NCI-H1105 treated with DMSO at 0.1 percent for 48 hours (cell line): ENCODE measurements around the gene CCDC7.
"Not testable (repeated sequence)": the region's sequence is repeated elsewhere in the genome, so short reads cannot be mapped to it uniquely, and the experiment has no call there.

Experiments
- DNase-seq: peaks from one replicate; lab custom pipeline; 2025; lab: John Stamatoyannopoulos, UW

Gene CCDC7

DNA sequence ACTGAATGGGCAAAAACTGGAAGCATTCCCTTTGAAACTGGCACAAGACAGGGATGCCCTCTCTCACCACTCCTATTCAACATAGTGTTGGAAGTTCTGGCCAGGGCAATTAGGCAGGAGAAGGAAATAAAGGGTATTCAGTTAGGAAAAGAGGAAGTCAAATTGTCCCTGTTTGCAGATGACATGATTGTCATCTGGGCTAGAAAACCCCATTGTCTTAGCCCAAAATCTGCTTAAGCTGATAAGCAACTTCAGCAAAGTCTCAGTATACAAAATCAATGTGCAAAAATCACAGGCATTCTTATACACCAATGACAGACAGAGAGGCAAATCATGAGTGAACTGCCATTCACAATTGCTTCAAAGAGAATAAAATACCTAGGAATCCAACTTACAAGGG is 116.8 kb downstream of the CCDC7 start:
- DNase-seq, result not testable (repeated sequence)

DNA sequence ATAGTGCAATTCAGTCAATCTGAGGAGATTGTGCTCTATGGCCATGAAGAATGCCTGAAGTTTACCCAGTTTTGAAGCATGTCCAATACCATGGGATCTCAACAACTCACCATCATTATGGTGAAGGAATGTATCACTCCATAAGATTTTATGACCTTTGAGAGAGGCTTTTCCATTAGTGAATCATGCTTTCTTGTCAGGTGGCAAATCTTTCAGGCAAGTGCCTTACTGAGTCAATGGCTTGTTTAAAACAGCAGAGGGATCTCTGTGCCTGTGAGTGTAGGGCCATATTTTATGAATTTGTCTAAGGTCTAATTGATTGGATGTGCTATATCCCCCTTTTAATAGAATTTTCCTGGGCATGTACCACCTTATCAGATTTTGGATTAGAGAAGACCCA is 131.5 kb downstream of the CCDC7 start:
- no peak for DNase-seq

DNA sequence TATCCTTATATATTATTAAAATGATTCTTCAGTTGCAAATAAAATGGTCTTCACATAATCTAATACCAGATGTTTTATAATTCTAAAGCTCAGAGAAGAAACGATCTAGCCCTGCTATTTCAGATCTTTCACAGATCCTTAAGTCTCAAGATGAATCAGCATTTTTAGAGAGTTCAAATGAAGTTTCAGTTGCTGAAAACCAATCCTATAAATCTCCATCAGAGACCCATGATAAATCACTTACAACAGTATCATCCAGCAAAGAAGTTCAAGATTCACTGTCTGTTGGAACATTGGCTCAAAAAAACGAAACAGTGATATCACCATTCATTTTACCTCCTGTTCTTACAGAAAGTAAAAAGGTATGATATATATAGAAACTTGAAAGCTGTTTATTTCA is 137.0 kb downstream of the CCDC7 start:
- no peak for DNase-seq

DNA sequence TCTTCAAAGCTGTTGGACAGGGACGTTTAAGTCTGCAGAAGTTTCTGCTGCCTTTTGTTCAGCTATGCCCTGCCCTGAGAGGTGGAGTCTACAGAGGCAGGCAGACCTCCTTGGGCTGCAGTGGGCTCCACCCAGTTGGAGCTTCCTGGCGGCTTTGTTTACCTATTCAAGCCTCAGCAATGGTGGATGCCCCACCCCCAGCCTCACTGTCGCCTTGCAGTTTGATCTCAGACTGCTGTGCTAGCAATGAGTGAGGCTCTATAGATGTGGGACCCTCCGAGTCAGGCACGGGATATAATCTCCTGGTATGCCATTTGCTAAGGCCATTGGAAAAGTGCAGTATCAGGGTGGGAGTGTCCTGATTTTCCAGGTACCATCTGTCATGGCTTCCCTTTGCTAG is 152.1 kb downstream of the CCDC7 start:
- not testable (repeated sequence) for DNase-seq

DNA sequence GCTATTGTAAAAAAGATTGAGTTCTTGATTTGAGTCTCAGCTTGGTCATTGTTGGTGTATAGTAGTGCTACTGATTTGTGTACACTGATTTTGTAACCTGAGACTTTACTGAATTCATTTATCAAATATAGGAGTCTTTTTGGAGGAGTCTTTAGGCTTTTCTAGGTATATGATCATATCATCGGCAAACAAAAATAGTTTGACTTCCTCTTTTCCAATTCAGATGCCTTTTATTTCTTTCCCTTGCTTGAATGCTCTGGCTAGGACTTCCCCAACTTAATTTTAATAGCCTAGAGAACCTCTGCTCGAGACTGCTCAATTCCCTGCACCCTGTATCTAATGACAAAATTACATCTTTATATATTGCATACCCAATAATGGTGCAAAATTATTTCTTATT is 154.4 kb downstream of the CCDC7 start:
- no peak for DNase-seq

DNA sequence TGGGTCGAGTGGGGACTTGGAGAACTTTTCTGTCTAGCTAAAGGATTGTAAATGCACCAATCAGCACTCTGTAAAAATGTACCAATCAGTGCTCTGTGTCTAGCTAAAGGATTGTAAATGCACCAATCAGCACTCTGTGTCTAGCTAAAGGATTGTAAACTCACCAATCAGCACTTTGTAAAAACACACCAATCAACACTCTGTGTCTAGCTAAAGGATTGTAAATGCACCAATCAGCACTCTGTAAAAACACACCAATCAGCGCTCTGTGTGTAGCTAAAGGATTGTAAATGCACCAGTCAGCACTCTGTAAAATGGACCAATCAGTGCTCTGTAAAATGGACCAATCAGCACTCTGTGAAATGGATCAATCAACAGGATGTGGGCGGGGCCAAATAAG is 155.6 kb downstream of the CCDC7 start:
- DNase-seq, result not testable (repeated sequence)

DNA sequence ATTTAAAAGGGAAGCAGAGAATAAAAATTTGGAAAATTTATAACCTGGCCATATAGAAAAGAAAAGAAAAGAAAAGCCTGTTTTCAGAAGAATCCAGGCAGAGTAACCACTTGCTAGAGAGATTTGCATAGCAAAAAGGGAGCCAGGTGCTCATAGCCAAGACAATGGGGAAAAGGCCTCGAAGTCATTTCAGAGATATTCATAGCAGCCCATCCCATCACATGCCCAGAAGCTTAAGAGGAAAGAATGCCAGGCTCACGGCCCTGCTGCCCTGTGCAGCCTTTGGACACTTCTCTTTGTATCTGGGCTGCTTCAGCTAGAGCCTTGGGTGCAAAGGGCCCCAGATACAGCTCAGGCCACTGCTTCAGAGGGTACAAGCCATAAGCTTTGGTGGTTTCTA is 159.8 kb downstream of the CCDC7 start:
- no peak for DNase-seq

DNA sequence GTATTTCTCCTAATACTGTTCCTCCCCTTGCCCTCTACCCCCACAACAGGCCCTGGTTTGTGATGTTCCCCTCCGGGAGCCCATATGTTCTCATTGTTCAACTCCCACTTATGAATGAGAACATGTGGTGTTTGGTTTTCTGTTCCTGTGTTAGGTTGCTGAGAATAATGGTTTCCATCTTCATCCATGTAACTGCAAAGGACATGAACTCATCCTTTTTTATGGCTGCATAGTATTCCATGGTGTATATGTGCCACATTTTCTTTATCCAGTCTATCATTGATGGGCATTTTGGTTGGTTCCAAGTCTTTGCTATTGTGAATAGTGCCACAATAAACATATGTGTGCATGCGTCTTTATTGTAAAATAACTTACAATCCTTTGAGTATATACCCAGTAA is 164.6 kb downstream of the CCDC7 start:
- not testable (repeated sequence) for DNase-seq

DNA sequence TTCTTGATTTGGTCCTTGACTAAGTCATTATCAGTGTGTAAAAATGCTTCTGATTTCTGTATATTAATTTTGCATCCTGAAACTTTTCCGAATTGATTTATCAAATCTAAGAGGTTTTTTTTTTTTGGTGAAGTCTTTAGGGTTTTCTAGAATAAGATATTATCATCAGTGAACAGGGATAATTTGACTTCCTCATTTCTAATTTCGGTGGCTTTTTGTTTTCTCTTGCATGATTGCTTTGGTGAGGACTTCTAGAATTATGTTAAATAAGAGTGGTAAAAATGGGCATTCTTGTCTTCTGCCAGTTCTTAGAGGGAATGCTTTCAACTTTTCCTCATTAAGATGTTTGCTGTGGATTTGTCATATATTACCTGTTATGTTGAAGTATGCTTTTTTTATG is 170.5 kb downstream of the CCDC7 start:
- no peak for DNase-seq

DNA sequence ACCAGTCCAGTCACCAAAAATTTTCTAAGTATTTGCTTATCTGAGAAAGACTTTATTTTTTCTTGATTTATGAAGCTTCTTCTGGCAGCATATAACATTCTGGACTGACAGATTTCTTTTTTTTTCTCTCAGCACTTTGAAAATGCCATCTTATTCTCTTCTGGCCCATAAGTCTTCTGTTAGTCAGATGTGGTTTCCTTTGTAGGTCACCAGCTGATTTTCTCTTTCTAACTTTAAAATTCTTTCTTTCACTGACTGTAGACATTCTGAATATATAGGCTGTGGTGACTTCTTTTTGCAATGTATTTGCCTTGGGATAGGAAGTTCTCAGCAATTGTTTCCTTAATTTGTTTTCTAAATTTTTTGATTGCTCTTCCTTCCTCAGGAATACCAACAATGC is 172.5 kb downstream of the CCDC7 start:
- no peak for DNase-seq

DNA sequence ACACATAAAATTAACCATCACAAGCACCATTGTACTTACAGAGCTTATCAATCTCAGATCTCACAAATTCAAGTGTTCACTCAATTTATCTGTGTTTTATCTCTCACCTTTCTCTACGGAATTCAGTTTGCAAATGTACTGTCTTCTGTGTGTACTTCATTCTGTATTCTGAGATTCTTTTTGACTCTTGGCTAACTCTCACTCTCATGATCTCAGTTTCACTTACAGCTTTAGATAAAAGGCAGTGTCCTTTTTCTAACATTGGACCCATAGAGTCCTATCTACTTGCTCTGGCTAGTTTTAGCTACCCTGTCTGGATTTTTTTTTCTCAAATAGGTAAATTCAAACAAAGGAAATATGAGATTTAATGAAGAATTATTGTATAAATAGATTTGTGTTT is 176.0 kb downstream of the CCDC7 start:
- no peak for DNase-seq

DNA sequence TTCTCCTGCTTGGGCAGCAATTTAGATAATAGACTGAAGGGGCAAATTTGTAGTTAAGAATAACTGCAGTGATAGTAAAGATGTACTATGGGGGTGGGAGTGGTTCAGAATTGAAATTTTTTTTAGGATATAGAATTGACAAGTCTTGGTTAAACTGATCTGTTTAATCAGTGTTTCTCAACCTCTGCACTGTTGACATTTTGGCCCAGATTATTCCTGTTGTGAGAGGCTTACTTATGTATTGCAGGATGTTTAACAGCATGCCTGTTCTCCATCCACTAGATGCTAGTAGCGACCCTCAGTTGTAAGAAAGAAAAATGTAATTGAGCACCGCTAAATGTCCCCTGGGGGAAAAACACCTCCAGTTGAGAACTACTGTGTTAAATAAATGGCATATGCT is 176.5 kb downstream of the CCDC7 start:
- no peak for DNase-seq

DNA sequence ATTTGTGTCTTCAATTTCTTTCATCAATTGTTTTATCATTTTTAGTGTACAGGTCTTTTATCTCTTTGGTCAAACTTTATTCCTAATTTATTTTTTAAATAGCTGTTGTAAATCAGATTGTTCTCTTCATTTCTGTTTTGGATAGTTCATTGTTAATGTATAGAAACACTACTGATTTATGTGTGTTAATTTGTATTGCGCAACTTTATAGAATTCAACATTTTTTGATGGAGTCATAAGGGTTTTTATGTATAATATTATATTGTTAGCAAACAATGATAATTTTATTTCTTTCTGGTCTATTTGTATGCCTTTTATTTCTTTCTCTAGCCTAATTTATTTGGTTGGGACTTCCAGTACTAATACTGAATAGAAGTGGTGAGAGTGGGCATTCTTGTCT is 181.2 kb downstream of the CCDC7 start:
- no peak for DNase-seq

DNA sequence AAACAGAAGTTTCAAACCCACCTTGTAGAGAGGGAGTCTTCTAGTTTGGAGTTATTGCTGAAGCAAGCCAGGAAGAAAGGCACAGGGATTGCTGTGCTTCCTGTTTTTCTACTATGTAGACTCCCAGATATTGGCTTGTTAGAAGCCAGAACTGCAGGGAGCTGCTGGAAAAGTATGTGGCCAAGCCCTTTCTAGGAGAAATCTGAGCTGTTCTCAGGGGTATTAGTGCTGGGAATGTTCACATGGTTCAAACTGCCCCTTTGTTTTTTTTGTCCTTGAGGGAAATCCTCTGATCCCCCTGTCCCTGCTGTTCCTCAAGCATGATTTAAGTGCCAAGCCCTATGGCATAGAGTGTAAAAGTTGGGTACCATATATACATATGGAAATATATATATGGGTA is 184.0 kb downstream of the CCDC7 start:
- DNase-seq, result no peak

DNA sequence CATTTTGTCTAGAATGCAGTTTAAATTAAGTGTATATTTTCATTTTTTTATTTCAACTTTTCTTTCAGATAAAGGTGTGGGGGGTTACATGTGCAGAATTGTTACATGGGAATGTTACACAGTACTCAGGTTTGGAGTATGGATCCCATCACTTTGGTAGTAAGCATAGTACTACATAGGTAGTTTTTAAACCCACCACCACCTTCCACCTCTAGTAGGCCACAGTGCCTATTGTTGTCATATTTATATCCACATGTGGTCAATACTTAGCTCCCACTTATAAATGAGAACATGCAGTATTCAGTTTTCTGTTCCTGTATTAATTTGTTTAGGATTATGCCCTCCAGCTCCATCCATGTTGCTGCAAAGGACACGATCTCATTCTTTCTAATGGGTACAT is 200.6 kb downstream of the CCDC7 start:
- DNase-seq, result no peak

DNA sequence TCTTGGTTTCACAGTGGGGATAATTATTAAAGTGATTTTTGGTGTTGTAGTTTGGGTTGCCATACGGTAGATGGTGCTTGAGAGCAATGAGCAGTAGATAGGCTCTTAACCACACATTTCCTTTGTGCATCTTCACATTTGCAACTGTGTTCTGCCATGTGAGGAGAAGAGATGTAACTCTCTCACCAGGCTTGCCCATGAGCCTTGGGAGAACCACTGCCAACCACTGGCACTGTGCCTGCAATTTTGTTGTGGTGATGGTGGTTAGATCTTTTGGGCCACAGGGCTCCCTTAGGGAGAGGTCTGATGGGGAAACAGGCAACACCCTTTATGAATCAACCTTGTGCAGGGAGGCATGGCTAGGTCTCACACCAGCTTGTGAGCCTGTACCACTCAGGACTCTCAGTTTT is 204.3 kb downstream of the CCDC7 start:
- DNase-seq, result no peak

DNA sequence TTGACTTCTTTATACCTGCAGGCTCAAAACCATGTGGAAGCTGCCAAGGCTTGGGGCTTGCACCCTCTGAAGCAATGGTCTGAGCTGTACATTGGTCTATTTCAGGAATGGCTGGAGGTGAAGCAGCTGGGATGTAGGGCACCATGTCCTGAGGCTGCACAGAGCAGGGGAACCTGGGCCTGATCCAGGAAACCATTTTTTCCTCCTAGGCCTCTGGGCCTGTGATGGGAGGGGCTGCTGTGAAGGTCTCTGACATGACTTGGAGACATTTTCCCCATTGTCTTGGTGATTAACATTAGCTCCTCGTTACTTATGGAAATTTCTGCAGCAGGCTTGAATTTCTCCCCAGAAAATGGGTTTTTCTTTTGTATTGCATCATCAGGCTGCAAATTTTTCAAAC is 211.5 kb downstream of the CCDC7 start:
- not testable (repeated sequence) for DNase-seq

DNA sequence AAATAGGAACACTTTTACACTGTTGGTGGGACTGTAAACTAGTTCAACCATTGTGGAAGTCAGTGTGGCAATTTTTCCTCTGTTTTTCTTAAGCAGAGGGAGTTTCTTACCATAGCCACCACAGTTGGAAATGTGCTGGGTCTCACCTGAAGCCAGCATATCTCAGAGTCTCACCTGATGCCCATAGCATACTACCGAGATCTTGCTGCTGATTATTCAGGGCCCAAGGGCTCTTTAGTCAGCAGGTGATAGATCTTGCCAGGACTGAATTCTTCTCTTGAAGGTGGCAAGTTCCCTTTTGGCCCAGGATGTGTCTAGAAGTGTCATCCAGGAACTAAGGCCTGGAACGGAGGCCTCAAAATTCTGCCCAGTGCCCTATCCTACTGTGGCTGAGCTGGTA is 215.4 kb downstream of the CCDC7 start:
- DNase-seq, result no peak

DNA sequence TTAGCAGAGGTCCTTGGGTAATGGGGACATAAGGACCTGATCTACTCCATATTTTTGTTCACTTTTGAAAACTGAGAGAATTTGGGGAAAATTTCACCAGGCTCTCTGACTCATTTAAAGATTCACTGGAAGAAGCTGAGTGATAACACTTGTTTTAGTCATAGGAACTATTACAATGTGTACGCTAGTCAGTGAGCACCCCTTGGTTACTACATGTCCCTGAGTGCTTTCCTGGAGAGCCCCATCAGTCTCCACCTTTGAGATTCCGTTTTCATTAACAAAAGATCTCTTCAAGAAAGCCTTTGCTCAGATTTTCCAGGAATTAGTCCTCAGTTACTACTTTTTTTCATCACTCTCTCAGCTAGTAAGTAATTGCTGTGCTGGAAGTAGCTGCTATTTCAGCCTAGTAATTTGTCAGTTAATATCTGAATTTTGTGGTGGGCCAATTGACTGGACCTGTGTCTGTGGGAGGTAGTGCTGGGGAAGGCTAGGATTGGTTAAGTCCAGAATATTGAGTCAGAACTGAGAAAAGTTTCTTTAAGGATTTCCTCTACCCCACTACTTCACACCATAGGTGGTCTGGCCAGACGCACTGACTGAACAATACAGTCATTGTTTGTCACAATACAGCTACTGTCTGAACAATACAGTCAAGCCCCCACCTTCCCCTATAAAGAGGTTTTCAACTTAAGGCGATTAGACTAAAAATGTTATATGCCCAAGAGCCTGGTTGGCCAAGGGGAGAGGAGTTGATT is 235.0 kb downstream of the CCDC7 start:
- no peak for DNase-seq

DNA sequence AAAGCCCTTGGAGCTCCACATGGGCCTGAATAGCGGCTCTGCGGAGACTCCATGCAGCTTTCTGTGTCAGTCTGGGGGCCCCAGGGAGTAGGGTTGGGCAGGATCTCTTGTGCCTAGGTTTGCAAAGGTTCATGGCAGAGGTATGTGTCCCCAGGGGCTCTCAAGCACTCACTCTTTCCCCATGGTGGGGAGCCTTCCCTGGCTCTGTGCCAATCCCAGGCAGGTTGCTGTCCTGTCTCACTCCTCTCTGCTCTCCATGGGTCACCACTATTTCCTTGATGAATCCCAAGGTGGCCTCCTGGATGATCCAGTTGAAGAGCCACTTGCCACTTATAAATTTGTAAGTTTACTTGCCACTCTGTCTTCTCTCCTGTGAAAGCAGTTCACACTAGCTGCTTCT is 238.4 kb downstream of the CCDC7 start:
- no peak for DNase-seq

DNA sequence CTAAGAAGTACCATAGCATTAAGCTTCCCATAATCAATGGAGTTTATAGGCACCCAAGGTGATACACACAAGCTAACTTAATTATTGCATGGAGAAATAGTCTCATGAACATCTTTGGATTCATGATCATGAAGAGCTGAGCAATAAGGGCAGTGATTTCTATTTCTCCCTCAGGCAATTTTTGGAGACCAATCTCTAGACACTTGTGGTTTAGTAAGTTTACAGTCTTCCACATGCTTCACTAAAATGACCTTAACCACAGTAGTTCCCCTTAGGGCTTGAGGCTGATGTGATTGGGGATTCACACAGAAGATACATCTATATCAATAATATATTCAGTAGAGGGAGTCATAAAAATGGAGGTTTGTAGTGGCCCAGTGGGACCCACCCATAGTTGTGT is 241.2 kb downstream of the CCDC7 start:
- DNase-seq, result no peak

DNA sequence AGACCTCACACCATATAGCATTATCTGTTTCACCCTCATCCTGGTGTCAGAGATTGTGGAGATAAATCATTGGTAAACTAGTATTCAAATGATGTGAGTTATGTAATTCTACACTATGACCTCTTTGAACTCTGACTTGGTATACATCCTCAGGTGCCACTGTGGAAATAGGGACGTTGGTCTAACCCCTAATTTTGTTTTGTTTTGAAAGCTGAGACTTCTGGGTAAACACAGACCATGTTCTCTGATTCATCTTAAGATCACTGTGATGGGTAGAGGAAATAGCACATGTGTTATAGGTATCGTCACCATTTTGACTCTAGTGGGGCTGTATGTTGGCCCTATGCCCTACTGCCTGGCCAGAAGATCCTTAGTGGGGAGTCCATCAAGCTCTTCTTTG is 241.6 kb downstream of the CCDC7 start:
- no peak for DNase-seq

DNA sequence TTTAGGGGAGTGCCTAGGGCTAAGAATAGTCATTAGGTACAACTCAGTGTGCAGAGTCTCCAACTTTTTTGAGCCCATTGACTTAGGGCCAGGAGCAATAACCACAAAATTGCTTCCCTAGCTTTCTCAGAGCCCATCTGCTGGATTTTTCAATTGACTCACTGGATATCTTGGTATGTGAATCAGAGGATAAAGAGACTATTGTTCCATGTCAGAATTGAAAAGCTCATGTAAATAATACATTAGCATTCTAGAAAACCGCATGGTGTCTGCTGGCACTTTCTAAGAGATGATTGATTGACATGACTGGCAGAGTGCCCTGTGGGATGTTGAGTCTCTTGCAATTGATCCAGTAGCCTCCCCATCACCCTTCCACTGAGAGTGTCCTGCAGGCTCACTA is 246.2 kb downstream of the CCDC7 start:
- no peak for DNase-seq

DNA sequence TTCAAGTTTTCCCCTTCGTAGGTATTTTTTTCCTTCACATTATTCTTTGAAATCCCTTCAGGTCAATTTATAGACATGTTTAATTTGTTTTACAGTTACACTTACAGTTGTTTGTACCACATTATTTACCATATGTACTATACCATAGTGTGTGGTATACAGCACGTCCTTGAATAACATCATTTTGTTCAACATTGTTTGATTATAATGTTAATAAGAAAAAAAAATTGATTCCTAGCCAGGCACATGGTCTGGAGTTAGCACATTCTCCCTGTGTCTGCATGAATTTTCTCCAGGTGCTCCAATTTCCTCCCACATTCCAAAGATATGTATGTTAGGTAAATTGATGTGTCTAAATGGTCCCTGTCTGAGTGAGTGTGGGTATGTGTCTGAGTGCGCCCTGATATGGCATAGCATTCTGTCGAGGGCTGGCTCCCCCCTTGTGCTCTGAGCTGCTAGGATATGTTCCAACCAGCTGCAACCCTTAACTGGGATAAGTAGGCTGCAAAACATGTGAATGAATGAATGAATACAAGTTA is 247.6 kb downstream of the CCDC7 start:
- no peak for DNase-seq
